Measurements from ENCODE around the gene HLF.

Gene HLF

GRCh38 chr17:55366020-55366481, 101.3 kb downstream of the HLF start:
- no peak overlapping the region for H3K4me3 ChIP-seq (ENCODE audit: low read depth, low read length)
- TF ChIP-seq CTCF (IDR thresholded peaks at IDR 0.05; ENCODE audit: low read depth, low read length) = no peak

GRCh38 chr17:55368706-55369105, 103.9 kb downstream of the HLF start:
- no peak overlapping the region for H3K4me3 ChIP-seq (ENCODE audit: low read depth, low read length)
- TF ChIP-seq CTCF (IDR thresholded peaks at IDR 0.05; ENCODE audit: low read depth, low read length) = no peak
